G401.6 (cell line): ENCODE data around the gene EFNB3.

Experiments
- FAIRE-seq: peaks from 2 replicates; lab custom pipeline; 2012; peaks lifted over from hg19 to GRCh38; lab: Jason Lieb, UNC

The EFNB3 gene, protein sequence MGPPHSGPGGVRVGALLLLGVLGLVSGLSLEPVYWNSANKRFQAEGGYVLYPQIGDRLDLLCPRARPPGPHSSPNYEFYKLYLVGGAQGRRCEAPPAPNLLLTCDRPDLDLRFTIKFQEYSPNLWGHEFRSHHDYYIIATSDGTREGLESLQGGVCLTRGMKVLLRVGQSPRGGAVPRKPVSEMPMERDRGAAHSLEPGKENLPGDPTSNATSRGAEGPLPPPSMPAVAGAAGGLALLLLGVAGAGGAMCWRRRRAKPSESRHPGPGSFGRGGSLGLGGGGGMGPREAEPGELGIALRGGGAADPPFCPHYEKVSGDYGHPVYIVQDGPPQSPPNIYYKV

DNA sequence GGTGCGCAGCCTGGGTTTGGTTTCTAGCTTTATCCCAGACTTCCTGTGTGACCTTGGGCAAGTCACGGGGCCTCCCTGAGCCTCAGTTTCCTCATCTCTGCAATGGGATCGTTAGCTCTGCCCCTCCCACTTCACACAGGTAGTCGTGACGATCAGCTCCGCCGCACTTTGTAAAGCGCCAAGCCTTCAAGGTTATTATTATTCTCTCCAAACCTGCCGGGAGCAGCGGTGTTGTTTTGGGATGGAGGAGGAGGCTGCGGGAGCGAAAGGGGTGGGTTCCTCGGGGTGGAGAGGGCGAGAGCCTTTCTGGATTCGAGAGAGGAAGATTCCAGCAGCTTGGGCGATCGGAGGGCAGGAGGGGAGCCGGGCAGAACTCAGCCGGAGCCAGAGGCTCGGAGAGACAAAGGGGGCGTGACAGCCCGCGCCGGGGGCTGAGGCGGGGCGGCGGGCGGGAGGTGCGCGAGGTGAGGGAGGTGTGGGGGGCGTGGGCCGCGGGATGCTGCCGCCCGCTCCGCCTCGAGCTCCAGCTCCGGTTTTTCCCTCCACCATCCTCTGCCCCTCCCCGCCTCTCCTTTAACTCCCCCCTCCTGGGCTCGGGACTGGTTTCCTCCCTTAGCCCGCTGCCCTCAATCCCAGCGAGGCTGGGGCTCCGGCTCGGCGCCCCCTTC, at the start of gene EFNB3:
TSS of gene EFNB3 (plus strand) at position 602 of the 668 bp plus-strand sequence. CDS start 397 bp downstream, outside the sequence.
- peak; percentile 21 for FAIRE-seq

- no peak for FAIRE-seq
Observed at GRCh38 chr17:7655541-7655840, 49.5 kb upstream of the EFNB3 start.

DNA sequence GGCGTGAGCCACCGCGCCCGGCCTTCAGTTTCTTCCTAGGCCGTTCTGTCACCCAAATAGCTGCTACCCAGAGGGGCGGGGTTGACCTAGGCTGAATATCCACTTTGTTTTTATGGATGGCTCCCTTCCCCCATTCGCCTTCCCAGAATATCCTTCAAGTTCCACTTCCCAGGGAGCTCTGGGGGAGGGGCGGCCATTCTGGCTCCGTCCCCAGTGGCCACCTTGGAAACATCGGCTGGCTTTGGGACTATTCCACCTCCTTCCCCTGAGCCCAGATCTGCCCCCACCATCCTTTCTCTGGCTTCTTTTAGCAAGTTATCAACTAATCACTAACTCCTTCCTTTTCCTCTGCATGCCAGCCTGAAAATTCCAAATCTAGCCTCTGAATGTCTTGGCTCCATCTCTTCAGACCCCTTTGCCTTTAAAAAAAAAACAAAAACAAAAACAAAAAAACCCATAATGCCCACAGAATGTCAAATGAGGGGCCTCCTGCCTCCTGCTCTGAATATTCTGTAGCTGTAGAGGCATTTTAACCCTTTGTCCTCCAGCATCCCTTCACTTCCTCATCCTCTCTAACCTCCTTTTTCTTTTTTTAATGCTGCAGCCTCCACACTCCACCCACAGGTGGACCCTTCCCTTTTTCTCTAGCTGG, 47.9 kb upstream of the EFNB3 start:
- FAIRE-seq, result peak; percentile 91

DNA sequence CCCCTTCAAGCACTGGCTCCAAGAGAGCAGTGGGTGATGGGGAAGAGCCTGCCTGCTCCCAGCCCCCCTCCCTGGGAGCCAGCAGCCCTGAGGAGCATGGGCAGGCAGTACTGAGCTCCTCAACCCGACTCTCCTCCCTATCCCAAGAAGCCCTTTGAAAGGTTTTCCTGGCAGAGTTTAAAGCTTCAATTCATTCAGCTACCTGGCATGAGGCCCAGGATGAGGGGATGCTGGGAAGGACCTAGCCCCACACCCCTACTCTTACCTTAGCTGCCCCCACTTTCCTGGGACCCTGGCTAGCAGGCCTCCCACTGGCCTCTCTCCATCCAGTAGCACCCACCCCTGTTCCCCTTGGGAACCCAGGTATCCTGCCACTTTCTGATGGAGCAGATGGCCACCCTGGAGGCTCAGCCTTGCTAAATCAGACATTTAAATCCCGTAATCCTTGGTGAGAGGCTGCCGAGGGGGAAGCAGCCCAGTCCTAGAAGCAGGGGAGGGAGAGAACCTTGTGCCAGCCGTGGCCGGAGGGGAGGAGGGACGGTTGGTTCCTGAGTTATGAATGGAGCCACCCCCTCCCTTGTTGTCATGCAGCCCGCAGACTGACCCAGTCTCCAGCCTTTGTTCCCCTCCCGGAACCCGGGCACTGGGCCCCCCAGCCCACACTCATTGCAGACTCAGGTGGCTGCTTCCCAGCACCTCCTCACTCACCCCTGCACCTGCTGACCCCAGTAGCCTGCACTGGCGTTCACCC, 37.2 kb upstream of the EFNB3 start:
- no peak for FAIRE-seq

- no peak for FAIRE-seq
Observed at GRCh38 chr17:7668482-7668881, 36.5 kb upstream of the EFNB3 start.

DNA sequence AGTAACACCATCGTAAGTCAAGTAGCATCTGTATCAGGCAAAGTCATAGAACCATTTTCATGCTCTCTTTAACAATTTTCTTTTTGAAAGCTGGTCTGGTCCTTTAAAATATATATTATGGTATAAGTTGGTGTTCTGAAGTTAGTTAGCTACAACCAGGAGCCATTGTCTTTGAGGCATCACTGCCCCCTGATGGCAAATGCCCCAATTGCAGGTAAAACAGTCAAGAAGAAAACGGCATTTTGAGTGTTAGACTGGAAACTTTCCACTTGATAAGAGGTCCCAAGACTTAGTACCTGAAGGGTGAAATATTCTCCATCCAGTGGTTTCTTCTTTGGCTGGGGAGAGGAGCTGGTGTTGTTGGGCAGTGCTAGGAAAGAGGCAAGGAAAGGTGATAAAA, 31.8 kb upstream of the EFNB3 start:
- FAIRE-seq, result peak; percentile 90

DNA sequence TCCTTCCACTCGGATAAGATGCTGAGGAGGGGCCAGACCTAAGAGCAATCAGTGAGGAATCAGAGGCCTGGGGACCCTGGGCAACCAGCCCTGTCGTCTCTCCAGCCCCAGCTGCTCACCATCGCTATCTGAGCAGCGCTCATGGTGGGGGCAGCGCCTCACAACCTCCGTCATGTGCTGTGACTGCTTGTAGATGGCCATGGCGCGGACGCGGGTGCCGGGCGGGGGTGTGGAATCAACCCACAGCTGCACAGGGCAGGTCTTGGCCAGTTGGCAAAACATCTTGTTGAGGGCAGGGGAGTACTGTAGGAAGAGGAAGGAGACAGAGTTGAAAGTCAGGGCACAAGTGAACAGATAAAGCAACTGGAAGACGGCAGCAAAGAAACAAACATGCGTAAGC, 30.1 kb upstream of the EFNB3 start:
- FAIRE-seq, result no peak

GRCh38 chr17:7676533-7676932, 28.5 kb upstream of the EFNB3 start:
- FAIRE-seq, result no peak

DNA sequence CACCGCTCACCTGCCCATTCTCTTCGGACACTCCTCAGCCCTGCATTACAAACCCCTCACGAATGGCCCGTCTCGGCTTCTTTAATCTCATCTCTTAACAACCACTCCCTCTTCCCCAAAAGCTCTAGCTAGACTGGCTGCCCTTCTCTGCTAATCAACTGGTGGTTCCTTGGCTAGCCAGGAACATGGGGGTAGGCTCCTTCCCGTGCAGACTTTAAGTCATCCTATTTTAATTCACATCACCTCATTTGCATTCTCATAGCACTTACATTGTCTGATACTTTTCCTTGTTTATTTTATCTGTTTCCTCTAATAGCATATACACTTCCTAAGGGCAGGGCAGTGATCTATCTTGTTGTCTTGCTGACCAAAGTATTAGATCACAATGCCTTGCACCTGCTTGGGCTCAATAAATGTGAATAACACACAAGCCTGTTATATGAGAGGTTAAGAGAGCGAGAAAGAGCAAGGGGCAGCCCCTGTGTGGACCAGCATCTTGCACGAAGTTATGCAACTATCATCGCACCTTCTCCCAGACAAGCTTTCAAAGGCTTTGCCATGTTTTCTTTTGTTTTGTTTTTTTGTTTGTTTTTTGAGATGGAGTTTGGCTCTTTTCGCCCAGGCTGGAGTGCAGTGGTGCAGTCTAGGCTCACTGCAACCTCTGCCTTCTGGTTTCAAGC, 27.5 kb upstream of the EFNB3 start:
- FAIRE-seq, result no peak

DNA sequence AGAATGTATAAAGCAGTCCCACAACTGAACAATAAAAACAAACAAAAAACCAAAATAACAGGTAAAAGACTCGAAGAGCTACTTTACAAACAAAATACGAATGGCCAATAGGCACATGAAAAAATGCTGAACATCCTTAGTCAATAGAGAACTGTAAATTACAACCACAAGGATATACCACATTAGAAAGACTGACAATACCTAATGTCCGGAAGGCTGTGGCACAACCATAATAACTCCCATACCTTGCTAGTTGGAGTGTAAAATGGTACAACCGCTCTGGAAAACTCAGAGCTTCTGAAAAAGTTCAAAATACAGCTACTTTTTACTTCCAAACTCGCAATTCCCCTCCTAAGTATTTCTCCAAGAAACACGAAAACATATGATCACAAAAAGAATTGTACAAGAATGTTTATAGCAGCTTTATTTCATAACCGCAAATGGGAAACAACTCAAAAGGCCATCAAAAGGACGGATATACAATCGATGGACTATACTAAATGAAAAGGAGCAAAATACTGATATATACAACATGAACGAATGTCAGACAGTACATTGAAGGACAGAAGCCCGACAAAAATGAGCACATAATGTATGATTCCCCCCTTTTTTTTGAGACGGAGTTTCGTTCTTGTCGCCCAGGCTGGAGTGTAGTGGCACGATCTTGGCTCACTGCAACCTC, 20.0 kb upstream of the EFNB3 start:
- FAIRE-seq, result no peak

DNA sequence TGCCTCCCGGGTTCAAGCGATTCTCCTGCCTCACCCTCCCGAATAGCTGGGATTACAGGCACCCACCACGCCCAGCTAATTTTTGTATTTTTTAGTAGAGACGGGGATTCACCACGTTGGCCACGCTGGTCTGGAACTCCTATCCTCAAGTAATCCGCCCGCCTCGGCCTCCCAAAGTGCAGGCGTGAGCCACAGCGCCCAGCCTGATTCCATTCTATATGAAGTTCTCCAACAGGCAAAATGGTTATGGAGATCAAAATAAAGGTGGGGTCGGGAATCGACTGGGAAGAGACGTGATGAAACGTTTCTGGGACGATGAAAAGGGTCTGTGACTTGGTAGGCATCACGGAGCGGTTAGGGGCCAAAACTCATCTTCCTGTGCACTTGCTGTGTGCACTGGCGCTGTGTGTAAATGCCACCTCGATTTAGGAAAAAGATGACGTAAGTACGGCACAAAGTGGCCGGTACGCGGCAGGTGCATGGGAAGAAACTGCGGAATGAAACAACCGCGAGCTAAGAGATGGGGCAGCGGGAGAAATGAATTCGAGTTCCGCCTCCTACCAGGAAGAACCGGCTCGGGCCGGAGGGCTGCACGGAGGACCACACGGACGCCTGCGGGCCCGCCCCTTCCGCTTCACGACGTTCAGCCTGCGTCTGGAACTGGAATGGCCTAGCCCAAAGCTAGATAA, 19.3 kb upstream of the EFNB3 start:
- FAIRE-seq, result peak; percentile 90

DNA sequence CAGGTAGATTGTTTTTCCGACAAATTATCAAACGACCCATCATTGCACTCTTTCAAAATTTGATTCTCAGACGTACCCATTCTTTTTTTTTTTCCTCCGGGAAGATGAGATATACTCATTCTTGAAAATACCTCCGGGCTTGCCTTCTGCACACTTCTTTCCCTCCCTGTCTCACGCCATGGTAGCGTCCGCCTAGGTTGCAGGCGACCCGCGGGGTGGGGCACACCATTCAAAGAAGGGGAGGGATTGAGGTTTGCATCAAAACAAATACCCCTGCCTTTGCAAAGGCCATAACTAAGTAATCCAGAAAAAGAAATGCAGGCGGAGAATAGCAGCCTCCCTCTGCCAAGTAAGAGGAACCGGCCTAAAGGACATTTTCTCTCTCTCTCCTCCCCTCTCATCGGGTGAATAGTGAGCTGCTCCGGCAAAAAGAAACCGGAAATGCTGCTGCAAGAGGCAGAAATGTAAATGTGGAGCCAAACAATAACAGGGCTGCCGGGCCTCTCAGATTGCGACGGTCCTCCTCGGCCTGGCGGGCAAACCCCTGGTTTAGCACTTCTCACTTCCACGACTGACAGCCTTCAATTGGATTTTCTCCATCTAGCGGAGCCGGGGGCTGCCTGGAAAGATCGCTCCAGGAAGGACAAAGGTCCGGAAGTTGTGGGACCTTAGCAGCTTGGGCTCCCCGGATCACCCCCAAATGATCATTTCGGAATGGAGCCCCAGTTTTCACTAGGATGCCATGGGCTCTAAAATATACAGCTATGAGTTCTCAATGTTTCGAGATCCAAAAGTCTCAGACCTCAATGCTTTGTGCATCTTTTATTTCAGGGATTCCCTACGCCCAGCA, 18.6 kb upstream of the EFNB3 start:
- FAIRE-seq, result peak; percentile 19

DNA sequence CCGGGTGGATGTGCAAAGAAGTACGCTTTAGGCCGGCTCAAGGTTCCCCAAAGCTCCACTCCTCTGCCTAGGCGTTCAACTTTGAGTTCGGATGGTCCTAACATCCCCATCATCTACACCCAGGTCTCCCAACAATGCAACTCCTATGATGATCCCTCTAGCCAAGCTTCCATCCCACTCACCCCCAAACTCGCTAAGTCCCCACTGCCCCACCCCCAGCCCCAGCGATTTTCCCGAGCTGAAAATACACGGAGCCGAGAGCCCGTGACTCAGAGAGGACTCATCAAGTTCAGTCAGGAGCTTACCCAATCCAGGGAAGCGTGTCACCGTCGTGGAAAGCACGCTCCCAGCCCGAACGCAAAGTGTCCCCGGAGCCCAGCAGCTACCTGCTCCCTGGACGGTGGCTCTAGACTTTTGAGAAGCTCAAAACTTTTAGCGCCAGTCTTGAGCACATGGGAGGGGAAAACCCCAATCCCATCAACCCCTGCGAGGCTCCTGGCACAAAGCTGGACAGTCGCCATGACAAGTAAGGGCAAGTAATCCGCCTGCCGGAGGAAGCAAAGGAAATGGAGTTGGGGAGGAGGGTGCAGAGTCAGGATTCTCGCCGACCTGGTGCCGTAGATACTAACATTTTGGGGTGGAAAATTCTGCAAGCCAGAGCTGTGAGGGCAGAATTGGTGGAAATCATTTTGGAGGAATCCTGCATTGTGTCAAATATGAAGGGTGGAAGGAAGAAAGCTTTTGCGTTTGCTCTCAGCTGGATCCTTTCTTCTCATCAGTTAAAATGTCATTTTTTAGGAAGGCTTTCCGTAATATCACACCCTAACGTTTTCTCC, 17.7 kb upstream of the EFNB3 start, which contains the start of gene TP53:
TSS of gene TP53 (minus strand) at position 419 of the 836 bp plus-strand sequence. CDS start 10,896 bp downstream, outside the sequence.
- peak; percentile 92 for FAIRE-seq

GRCh38 chr17:7687908-7688807, 16.8 kb upstream of the EFNB3 start, which contains the start of gene WRAP53:
WRAP53 (plus strand) TSS chr17:7688477; CDS start chr17:7688649, 172 bp downstream.
- peak; percentile 99 for FAIRE-seq

DNA sequence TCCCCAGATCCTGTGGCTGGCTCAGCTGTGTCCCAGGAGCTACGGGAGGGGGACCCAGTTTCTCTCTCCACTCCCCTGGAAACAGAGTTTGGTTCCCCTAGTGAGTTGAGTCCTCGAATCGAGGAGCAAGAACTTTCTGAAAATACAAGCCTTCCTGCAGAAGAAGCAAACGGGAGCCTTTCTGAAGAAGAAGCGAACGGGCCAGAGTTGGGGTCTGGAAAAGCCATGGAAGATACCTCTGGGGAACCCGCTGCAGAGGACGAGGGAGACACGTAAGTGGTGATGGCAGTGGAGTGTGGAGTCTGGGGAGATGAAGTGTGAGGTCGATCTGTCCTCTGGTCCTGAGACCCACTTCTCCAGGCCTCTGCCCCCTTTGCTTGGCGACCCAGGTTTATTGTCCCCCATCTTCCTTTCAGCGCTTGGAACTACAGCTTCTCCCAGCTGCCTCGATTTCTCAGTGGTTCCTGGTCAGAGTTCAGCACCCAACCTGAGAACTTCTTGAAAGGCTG, 16.1 kb upstream of the EFNB3 start:
- FAIRE-seq, result no peak

DNA sequence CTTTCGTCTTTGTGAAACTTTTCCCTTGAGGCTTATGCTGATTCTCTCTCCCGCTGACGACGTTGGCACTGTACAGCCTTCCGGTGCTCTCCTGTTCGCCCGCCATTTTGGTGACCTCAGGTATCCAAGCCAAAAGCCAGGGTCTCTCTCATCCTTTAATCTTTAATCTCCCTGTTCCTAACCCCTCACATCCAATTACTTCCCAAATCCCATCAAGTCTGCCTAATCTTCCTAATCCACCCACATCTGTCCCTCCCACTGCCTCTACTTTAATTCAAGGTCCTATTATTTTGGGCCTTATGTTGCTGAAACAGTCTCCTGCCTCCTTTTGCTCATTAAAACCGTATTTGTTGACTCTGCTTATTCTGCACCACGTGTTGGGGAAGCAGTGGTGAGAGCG, 9.4 kb upstream of the EFNB3 start:
- FAIRE-seq, result no peak

GRCh38 chr17:7697828-7698588, 7.0 kb upstream of the EFNB3 start:
- FAIRE-seq, result no peak
